K562 (cell line): ENCODE results near the gene CSK. TPM values are rescaled to one million over a fixed set of nuclear protein-coding genes. Genes with fewer than 3 reads are reported as not detected.
"Not testable (repeated sequence)": the region's sequence is repeated elsewhere in the genome, so short reads cannot be mapped to it uniquely, and the experiment has no call there.

Experiments used
- ATAC-seq: fragments of 200-7000 bp; cut with Tn5 transposase; 3 replicates; pipeline ENCODE4 v1.9.1; 2020; ENCODE audit warnings: moderate library complexity
- BruUV-seq: library from RNA; stranded (reverse); fragments of 400-500 nt; replicated peaks from 2 replicates; lab custom pipeline; 2021; lab: Mats Ljungman, UMichigan
- CTCF ChIA-PET: fragments of 300-600 bp; formaldehyde crosslinking; extraction: SDS; loops from one replicate; lab custom pipeline; 2021; ENCODE audit warnings: low intra/inter-chr PET ratio; lab: Yijun Ruan, JAX
- POLR2A ChIA-PET: fragments of 300-600, 350-650 bp; sonication (Branson Sonifier 250); formaldehyde crosslinking; extraction: SDS; loops from one replicate; lab custom pipeline; 2021; ENCODE audit warnings: antibody characterized with exemption, inconsistent platforms; lab: Yijun Ruan, JAX
- DNase-seq, 4 experiments: peaks; one replicate each; pipeline versions ENCODE4 v3.0.0 to v3.0.0-alpha.2; 2011 to 2018; ENCODE audit warnings: low spot score in 3 of 4, mixed read lengths in 3 of 4; ENCODE audit errors: extremely low read depth in 1 of 4
- FAIRE-seq: peaks from 2 replicates; lab custom pipeline; 2011; peaks lifted over from hg19 to GRCh38; lab: Jason Lieb, UNC
- H2AFZ ChIP-seq: 2 replicates; pipeline ENCODE4 v1.6.0; 2011; ENCODE audit warnings: low read depth, low read length, control low read depth, inconsistent platforms
- H3K27ac ChIP-seq: fragments of 200-600 bp; 3 replicates; pipeline ENCODE4 v1.8.0; 2011; ENCODE audit warnings: low read depth, mild to moderate bottlenecking, control low read depth, inconsistent platforms, low read length, moderate library complexity, mixed read lengths; ENCODE audit errors: extremely low read depth
- H3K27me3 ChIP-seq, 2 experiments: fragments of 300-600 bp in 1 of 2; 2 replicates in 1 of 2; 3 replicates in 1 of 2; pipeline versions ENCODE4 v1.6.0 to v1.8.0; 2011; ENCODE audit warnings: inconsistent platforms in 2 of 2, low read length in 2 of 2, mild to moderate bottlenecking in 1 of 2, mixed read lengths in 1 of 2, moderate library complexity in 1 of 2; ENCODE audit not compliant: control insufficient read depth in 2 of 2, insufficient read depth in 2 of 2
- H3K36me3 ChIP-seq: fragments of 300-600 bp; 3 replicates; pipeline ENCODE4 v1.8.0; 2011; ENCODE audit warnings: mild to moderate bottlenecking, low read length, inconsistent platforms; ENCODE audit not compliant: control insufficient read depth, insufficient read depth
- H3K4me1 ChIP-seq, 2 experiments: fragments of 200-600 bp in 1 of 2; replicated peaks in 1 of 2; 2 replicates in 1 of 2; 3 replicates in 1 of 2; pipeline versions ENCODE4 v1.5.1 to v1.8.0; 2011; ENCODE audit warnings: inconsistent platforms in 2 of 2, low read length in 2 of 2, mild to moderate bottlenecking in 1 of 2, mixed read lengths in 1 of 2, moderate library complexity in 1 of 2; ENCODE audit not compliant: control insufficient read depth in 2 of 2, insufficient read depth in 2 of 2
- H3K4me2 ChIP-seq: 2 replicates; pipeline ENCODE4 v1.6.1; 2011; ENCODE audit warnings: low read length, control low read depth, inconsistent platforms, mixed read lengths; ENCODE audit not compliant: insufficient read depth
- H3K4me3 ChIP-seq: fragments of 200-600 bp; sonication (generic), shearing (Covaris generic); 2 replicates; pipeline ENCODE4 v1.5.1; 2016; ENCODE audit warnings: control low read depth, inconsistent platforms
- H3K79me2 ChIP-seq: fragments of 200-600 bp; 3 replicates; pipeline ENCODE4 v1.8.0; 2011; ENCODE audit warnings: low read length, inconsistent platforms; ENCODE audit not compliant: control insufficient read depth, insufficient read depth
- H3K9ac ChIP-seq, 2 experiments: 2 replicates each; pipeline versions ENCODE4 v1.6.0 to v1.6.1; 2011; ENCODE audit warnings: low read depth in 2 of 2, low read length in 2 of 2, control low read depth in 1 of 2, inconsistent platforms in 1 of 2, mild to moderate bottlenecking in 1 of 2, mixed read lengths in 1 of 2; ENCODE audit not compliant: insufficient read depth in 1 of 2
- H3K9me1 ChIP-seq: one replicate; pipeline ENCODE4 v1.6.0; 2011; ENCODE audit warnings: inconsistent platforms, mild to moderate bottlenecking, low read length, moderate library complexity; ENCODE audit not compliant: control insufficient read depth, insufficient read depth
- H3K9me3 ChIP-seq: replicated peaks from 2 replicates; pipeline ENCODE4 v1.5.1; 2011; ENCODE audit warnings: low read depth, low read length, inconsistent platforms; ENCODE audit not compliant: control insufficient read depth, insufficient read depth
- H4K20me1 ChIP-seq: replicated peaks from 2 replicates; pipeline ENCODE4 v1.6.1; 2011; ENCODE audit warnings: low read length, inconsistent platforms, mixed read lengths; ENCODE audit not compliant: control insufficient read depth, insufficient read depth
- DACH1 ChIP-seq: fragments of 450-650 bp; IDR thresholded peaks from 2 replicates; pipeline ENCODE4 v1.6.1; 2018; ENCODE audit not compliant: partially characterized antibody
- GTF2A2 ChIP-seq: IDR thresholded peaks from 2 replicates; pipeline ENCODE4 v1.6.1; 2016; ENCODE audit warnings: mild to moderate bottlenecking, missing genetic modification characterization, missing compliant biosample characterization
- ID3 ChIP-seq, 2 experiments: fragments of 250-450 bp in 1 of 2; fragments of 450-650 bp in 1 of 2; sonication (Bioruptor Pico) in 1 of 2; IDR thresholded peaks; 2 replicates each; pipeline versions ENCODE4 v1.6.1 to v1.8.0; 2016 to 2021; ENCODE audit warnings: mild to moderate bottlenecking in 2 of 2, moderate library complexity in 2 of 2, missing compliant biosample characterization in 1 of 2, missing genetic modification characterization in 1 of 2
- RNF2 ChIP-seq: sonication (generic); IDR thresholded peaks from 2 replicates; pipeline ENCODE4 v1.6.1; 2016
- ZNF197 ChIP-seq: fragments of 200-800 bp; sonication (Bioruptor generic); IDR thresholded peaks from 2 replicates; pipeline ENCODE4 v1.6.1; 2016; ENCODE audit warnings: low read depth, missing genetic modification characterization, missing compliant biosample characterization
- ZNF384 ChIP-seq: IDR thresholded peaks from 2 replicates; pipeline ENCODE4 v1.6.1; 2012; ENCODE audit warnings: low read depth, low read length, improper control_type of control experiment
- WGBS: fragments of 100-300 bp; shearing (Covaris generic); methylation state at CpG from one replicate; pipeline ENCODE4 v1.1.6; 2016; ENCODE audit warnings: low coverage, mixed read lengths; ENCODE audit not compliant: insufficient coverage; ENCODE audit errors: missing lambda C conversion rate; 5-methylcytosine and 5-hydroxymethylcytosine counted together
- in situ Hi-C: fragments of 300-500 bp; cut with MboI; formaldehyde crosslinking; loops from 4 replicates; pipeline ENCODE4 v1.15.0; 2018; ENCODE audit warnings: inconsistent platforms, mixed read lengths
- intact Hi-C: fragments of 100-400 bp; cut with micrococcal nuclease; formaldehyde crosslinking; loops from 2 replicates; pipeline ENCODE4 v1.14.2; 2022
- polyA plus RNA-seq, 8 experiments: library from polyadenylated mRNA; depleted of rRNA in 4 of 8; stranded (reverse) in 5 of 8; unstranded in 3 of 8; fragments of >200 nt; fragmentation: Nextera tagmentation in 2 of 8; fragmentation: Illumina TruSeq in 1 of 8; extraction: Ambion mirVana in 2 of 8; extraction: Trizol in 1 of 8; gene quantifications; 2 replicates each; pipeline versions ENCODE4 v1.2.1 to v1.2.3, GENCODE V29; 2011 to 2014; ENCODE audit warnings: inconsistent platforms in 1 of 8, missing spikeins in 1 of 8
- total RNA-seq, 7 experiments: library from RNA; depleted of rRNA in 6 of 7; stranded (reverse); fragments of >200 nt in 6 of 7; fragmentation: Illumina TruSeq in 2 of 7; extraction: Trizol in 2 of 7; gene quantifications; 2 replicates each; pipeline versions ENCODE4 v1.2.1 to v1.2.3, GENCODE V29; 2011 to 2021; ENCODE audit warnings: low replicate concordance in 1 of 7

Gene CSK
- total and polyA plus RNA-seq, 9 of the 15 experiments (the other 6 are each of a cell fraction or from before 2014, with no cell fraction given), result 1.5 to 112 (median 22.5) TPM

- H3K9me1 ChIP-seq, result no peaks in the 10 kb centered on the region
- 89% methylated on average over 11 of the region's 13 CpGs for WGBS
- in situ Hi-C loops, result no loop called here
- no peak overlapping the region for H3K4me3 ChIP-seq
- FAIRE-seq (no peak), ATAC-seq (no peak)
- H3K27ac ChIP-seq, result no peak overlapping the region; the same call in 2 of the 3 replicates
- no peak overlapping the region for H2AFZ ChIP-seq
- H3K36me3 ChIP-seq, result peaks cover 55% of the 10 kb centered on the region; the same call in 2 of the 3 replicates
- peaks cover 81% of the 10 kb centered on the region for H3K79me2 ChIP-seq
- no peak overlapping the region for H3K4me2 ChIP-seq
- no peak for TF ChIP-seq RNF2
- TF ChIP-seq ZNF384, result peak; percentile 21; the same call in 1 of the 2 replicates
- TF ChIP-seq GTF2A2 (tag), result no peak
- TF ChIP-seq ZNF197 (CRISPR knock-in tag), result no peak
- TF ChIP-seq DACH1, result no peak
- no peak for TF ChIP-seq ID3 (CRISPR knock-in tag; IDR thresholded peaks at IDR 0.05)
- no peak for TF ChIP-seq ID3 (tag; IDR thresholded peaks at IDR 0.05)
- TF ChIP-seq, all 486 proteins: peak for 1
- no peaks in the 10 kb centered on the region for H3K9me3 ChIP-seq
- BruUV-seq, result no TSS peak
- peak overlapping the region in 1 of 2 experiments; percentile 73; a peak in 1 of 4 replicates for H3K9ac ChIP-seq
- POLR2A ChIA-PET, result interaction anchor here (0.6 to 1.3 kb wide), 5 partner anchors 10 to 129 kb away, joined by 3 read pairs; no protein-coding TSS in a partner anchor
- H4K20me1 ChIP-seq, result peaks cover 33% of the 10 kb centered on the region
- H3K4me1 ChIP-seq, result peaks cover 55 to 79% of the 10 kb centered on the region in 2 experiments
- DNase-seq, result no peak
- CTCF ChIA-PET, result no interaction called here
- no peaks in the 10 kb centered on the region for H3K27me3 ChIP-seq
- intact Hi-C loops, result no loop called here
These were observed 3.5 kb downstream of the CSK start for GRCh38 chr15:74785194-74786032.

- 92% methylated on average over 10 of the region's 12 CpGs for WGBS
- H3K9me1 ChIP-seq, in situ Hi-C loops, FAIRE-seq, H3K4me3 ChIP-seq, DNase-seq, H3K27ac ChIP-seq, H3K9me3 ChIP-seq, H2AFZ ChIP-seq, intact Hi-C loops, H3K4me2 ChIP-seq, H3K27me3 ChIP-seq, BruUV-seq, ATAC-seq, CTCF ChIA-PET: not testable (repeated sequence)
- H3K9ac ChIP-seq, result peak overlapping the region in 1 of 2 experiments; percentile 77; a peak in 1 of 4 replicates
- peaks cover 33% of the 10 kb centered on the region for H4K20me1 ChIP-seq
- H3K4me1 ChIP-seq, result peaks cover 48 to 74% of the 10 kb centered on the region in 2 experiments
- H3K36me3 ChIP-seq, result peaks cover 57% of the 10 kb centered on the region; the same call in 2 of the 3 replicates
- POLR2A ChIA-PET, result interaction anchor here (0.6 to 1.3 kb wide), 2 partner anchors 9 to 130 kb away, joined by 3 read pairs; no protein-coding TSS in a partner anchor
- peaks cover 88% of the 10 kb centered on the region for H3K79me2 ChIP-seq
These were observed 4.2 kb downstream of the CSK start for GRCh38 chr15:74786081-74786480.
